HG02852 (cell line): ENCODE results near the gene SLC66A2.
"Not testable (repeated sequence)": the region's sequence is repeated elsewhere in the genome, so short reads cannot be mapped to it uniquely, and the experiment has no call there.

Experiments
- ATAC-seq: cut with Tn5 transposase; IDR thresholded peaks from one replicate; pipeline ENCODE4 v1.9.1; 2021; ENCODE audit warnings: mild to moderate bottlenecking, moderate library complexity; ENCODE audit not compliant: unreplicated experiment

The SLC66A2 gene

GRCh38 chr18:79951545-79952455 lies at the start of gene SLC66A2:
Gene SLC66A2 (minus strand): TSS chr18:79951653. CDS start chr18:79950926, 727 bp downstream.
- ATAC-seq = peak; percentile 77

- ATAC-seq = no peak
Measured at GRCh38 chr18:80000877-80001276, 49.4 kb upstream of the SLC66A2 start.

GRCh38 chr18:79999701-80000100 lies 48.2 kb upstream of the SLC66A2 start:
- not testable (repeated sequence) for ATAC-seq

GRCh38 chr18:79991494-79991893 lies 40.0 kb upstream of the SLC66A2 start:
- ATAC-seq = no peak

GRCh38 chr18:79989195-79989497 lies 37.7 kb upstream of the SLC66A2 start:
- no peak for ATAC-seq

- ATAC-seq = peak; percentile 97
Measured at GRCh38 chr18:79988451-79989194, 37.2 kb upstream of the SLC66A2 start, which contains the start of gene TXNL4A. Gene TXNL4A (minus strand): TSS chr18:79988563. CDS start chr18:79988392, 171 bp downstream.

- peak; percentile 63 for ATAC-seq
Measured at GRCh38 chr18:79988071-79988450, 36.6 kb upstream of the SLC66A2 start.

- no peak for ATAC-seq
Measured at GRCh38 chr18:79987566-79987965, 36.1 kb upstream of the SLC66A2 start.

GRCh38 chr18:79986726-79987125 lies 35.3 kb upstream of the SLC66A2 start:
- no peak for ATAC-seq

GRCh38 chr18:79985172-79985571 lies 33.7 kb upstream of the SLC66A2 start:
- no peak for ATAC-seq

GRCh38 chr18:79983793-79984192 lies 32.3 kb upstream of the SLC66A2 start:
- no peak for ATAC-seq

- no peak for ATAC-seq
Measured at GRCh38 chr18:79983253-79983652, 31.8 kb upstream of the SLC66A2 start.

GRCh38 chr18:79982736-79983135 lies 31.3 kb upstream of the SLC66A2 start:
- ATAC-seq = no peak

- no peak for ATAC-seq
Measured at GRCh38 chr18:79980585-79980984, 29.1 kb upstream of the SLC66A2 start.

- no peak for ATAC-seq
Measured at GRCh38 chr18:79979843-79980242, 28.4 kb upstream of the SLC66A2 start.

GRCh38 chr18:79975985-79976680 lies 24.7 kb upstream of the SLC66A2 start:
- no peak for ATAC-seq

GRCh38 chr18:79975043-79975442 lies 23.6 kb upstream of the SLC66A2 start:
- no peak for ATAC-seq

GRCh38 chr18:79974025-79974654 lies 22.7 kb upstream of the SLC66A2 start:
- no peak for ATAC-seq

- ATAC-seq = no peak
Measured at GRCh38 chr18:79973517-79973916, 22.1 kb upstream of the SLC66A2 start.

- no peak for ATAC-seq
Measured at GRCh38 chr18:79972720-79973119, 21.3 kb upstream of the SLC66A2 start.

GRCh38 chr18:79971986-79972385 lies 20.5 kb upstream of the SLC66A2 start:
- no peak for ATAC-seq
